NCI-H2171 treated with DMSO at 0.1 percent for 48 hours (cell line): Measurements from ENCODE around the gene ABCB8.

Source experiments
- DNase-seq: peaks from one replicate; lab custom pipeline; 2025; lab: John Stamatoyannopoulos, UW

The ABCB8 gene

GRCh38 chr7:151074817-151075661, 46.8 kb downstream of the ABCB8 start:
- DNase-seq = no peak

GRCh38 chr7:151075662-151075971, 47.4 kb downstream of the ABCB8 start:
- DNase-seq = no peak

- DNase-seq = no peak
These were observed 47.8 kb downstream of the ABCB8 start for GRCh38 chr7:151075978-151076426.

GRCh38 chr7:151076863-151077704, 48.8 kb downstream of the ABCB8 start:
- no peak for DNase-seq

- no peak for DNase-seq
These were observed 49.5 kb downstream of the ABCB8 start for GRCh38 chr7:151077705-151078232.

- peak; percentile 16 for DNase-seq
These were observed 50.2 kb downstream of the ABCB8 start for GRCh38 chr7:151078233-151079040.

- DNase-seq = no peak
These were observed 51.1 kb downstream of the ABCB8 start for GRCh38 chr7:151079199-151079910.

GRCh38 chr7:151080067-151080521, 51.8 kb downstream of the ABCB8 start:
- DNase-seq = peak; percentile 6

GRCh38 chr7:151080522-151081169, 52.4 kb downstream of the ABCB8 start, which contains the start of gene FASTK:
FASTK (minus strand) TSS chr7:151080809; CDS start chr7:151080766, 43 bp downstream.
- peak; percentile 87 for DNase-seq

GRCh38 chr7:151081170-151082101, 53.2 kb downstream of the ABCB8 start:
- peak; percentile 12 for DNase-seq

- no peak for DNase-seq
These were observed 54.2 kb downstream of the ABCB8 start for GRCh38 chr7:151082141-151083070.

- peak; percentile 76 for DNase-seq
These were observed 55.0 kb downstream of the ABCB8 start, which contains the start of gene TMUB1 for GRCh38 chr7:151083071-151083823. TMUB1 (minus strand) TSS chr7:151083493; CDS start chr7:151082563, 930 bp downstream.

- no peak for DNase-seq
These were observed 55.5 kb downstream of the ABCB8 start for GRCh38 chr7:151083824-151084160.

- DNase-seq = no peak
These were observed 57.1 kb downstream of the ABCB8 start for GRCh38 chr7:151085329-151085690.

- DNase-seq = peak; percentile 34
These were observed 57.7 kb downstream of the ABCB8 start, which contains the start of gene AGAP3 for GRCh38 chr7:151085691-151086620. AGAP3 (plus strand) TSS chr7:151086475; CDS start chr7:151086742, 267 bp downstream.

- peak; percentile 26 for DNase-seq
These were observed 58.6 kb downstream of the ABCB8 start for GRCh38 chr7:151086802-151087244.
